Ovary (tissue), 9 donors: Measurements from ENCODE around the gene ITPR2. TPM values are rescaled to one million over a fixed set of nuclear protein-coding genes. Genes with fewer than 3 reads are reported as not detected.

ENCODE experiments used
- DNase-seq, 5 donors: peaks; one replicate each; pipeline ENCODE4 v3.0.0-alpha.2; 2019 to 2020
- H3K27ac ChIP-seq, 2 donors: fragments of 200-600 bp; one replicate each; pipeline versions ENCODE4 v1.5.1 to v1.8.0; 2019 to 2022
- H3K27me3 ChIP-seq: fragments of 200-600 bp; one replicate; pipeline ENCODE4 v1.8.0; 2022
- H3K36me3 ChIP-seq: fragments of 200-600 bp; sonication (generic); one replicate; pipeline ENCODE4 v1.5.1; 2019
- H3K4me1 ChIP-seq: one replicate; pipeline ENCODE4 v1.8.1; 2013; ENCODE audit warnings: mild to moderate bottlenecking, moderate library complexity; ENCODE audit not compliant: insufficient read depth
- H3K4me3 ChIP-seq: fragments of 200-600 bp; sonication (generic); one replicate; pipeline ENCODE4 v1.5.1; 2017
- H3K9me3 ChIP-seq, 2 donors: fragments of 200-600 bp in 1 of 2; sonication (generic) in 1 of 2; one replicate each; pipeline versions ENCODE4 v1.5.1 to v1.8.1; 2013 to 2019; ENCODE audit warnings: mild to moderate bottlenecking in 1 of 2, moderate library complexity in 1 of 2
- CTCF ChIP-seq, 3 donors: fragments of 450-650 bp in 2 of 3; fragments of 200-600 bp in 1 of 3; IDR thresholded peaks; one replicate each; pipeline versions ENCODE4 v1.5.1 to v1.8.0; 2016 to 2022; ENCODE audit warnings: antibody characterized with exemption in 3 of 3, mild to moderate bottlenecking in 1 of 3
- EP300 ChIP-seq: sonication (generic); formaldehyde crosslinking; IDR thresholded peaks from one replicate; pipeline ENCODE4 v1.6.1; 2017; ENCODE audit warnings: antibody characterized with exemption
- POLR2A ChIP-seq: fragments of 450-650 bp; IDR thresholded peaks from one replicate; pipeline ENCODE4 v1.6.1; 2017; ENCODE audit warnings: antibody characterized with exemption, mild to moderate bottlenecking, moderate library complexity
- WGBS, 3 donors: extraction: QIAGEN DNeasy Blood & Tissue Kit in 1 of 3; methylation state at CpG; one replicate each; pipeline versions ENCODE4 v1.1.5 to v1.1.7; 2013 to 2017; 5-methylcytosine and 5-hydroxymethylcytosine counted together
- intact Hi-C, 4 donors: fragments of 100-400 bp; cut with DNase I; formaldehyde crosslinking; loops; one replicate each; pipeline versions ENCODE4 v1.11.0 to v1.15.1; 2022 to 2023
- polyA plus RNA-seq, 2 donors: library from polyadenylated mRNA; stranded (reverse); fragments of 200-250 nt in 1 of 2; fragments of 350-450 nt in 1 of 2; fragmentation: Illumina TruSeq in 1 of 2; extraction: RNeasy Lipid Tissue Mini Kit (QIAGEN cat#74804) in 1 of 2; gene quantifications; one replicate each; pipeline ENCODE4 v1.2.3, GENCODE V29; 2013 to 2014
- total RNA-seq, 7 donors: library from RNA; depleted of rRNA in 2 of 7; stranded (reverse); fragments of >200 nt in 2 of 7; fragmentation: NEBNext Ultra II Directional in 3 of 7; extraction: Animal tissue kit (Norgen Biotek cat#: 25700) in 3 of 7; gene quantifications; one replicate each; pipeline versions ENCODE4 v1.1.0 to v1.2.4, GENCODE V29; 2016 to 2023
- donor health status: DM: no; HTN: no; CAD: no; lungs with moderate emphysema.
- donor health status: DM: no; HTN: no; CAD: no.
- donor health status: Bipolar disorder and iron deficiency.
- donor health status: DM: yes; HTN: yes; CAD: no.
- donor health status: DM: no; HTN: no; CAD: no.
- donor health status: DM: yes; HTN: yes; CAD: no.

The ITPR2 gene
- total and polyA plus RNA-seq, 9 donors: 5.9 to 51.1 (median 32.9) TPM

- no peak for DNase-seq
- no peaks in the 10 kb centered on the region for H3K27me3 ChIP-seq
- 70 to 80% (median 77%) methylated on average over 3 of the region's 3 CpGs for WGBS, 3 donors
- H3K36me3 ChIP-seq: no peaks in the 10 kb centered on the region
- TF ChIP-seq POLR2A (no peak), EP300 (no peak), CTCF (IDR thresholded peaks at IDR 0.05) (no peak)
- no peak overlapping the region for H3K27ac ChIP-seq
- no peaks in the 10 kb centered on the region for H3K9me3 ChIP-seq
- intact Hi-C loops: no loop called here
- H3K4me3 ChIP-seq: no peak overlapping the region
- H3K4me1 ChIP-seq: no peaks in the 10 kb centered on the region
These were observed 295.3 kb downstream of the ITPR2 start for GRCh38 chr12:26537651-26538050.

- Histone ChIP-seq H3K4me1 (no peaks in the 10 kb centered on the region), H3K27ac (no peak overlapping the region), H3K4me3 (no peak overlapping the region), H3K27me3 (no peaks in the 10 kb centered on the region), H3K36me3 (no peaks in the 10 kb centered on the region), H3K9me3 (no peaks in the 10 kb centered on the region)
- TF ChIP-seq CTCF (IDR thresholded peaks at IDR 0.05) (no peak), POLR2A (no peak), EP300 (no peak)
- intact Hi-C loops: no loop called here
- no peak for DNase-seq
- WGBS, 3 donors: 95 to 99% (median 97%) methylated on average over 2 of the region's 2 CpGs
These were observed 295.9 kb downstream of the ITPR2 start for GRCh38 chr12:26537126-26537525.

GRCh38 chr12:26535826-26536225 is 297.2 kb downstream of the ITPR2 start:
- no peak for TF ChIP-seq CTCF (IDR thresholded peaks at IDR 0.05)
- TF ChIP-seq POLR2A: no peak
- TF ChIP-seq EP300: no peak
- H3K4me3 ChIP-seq: no peak overlapping the region
- no peak overlapping the region for H3K27ac ChIP-seq
- H3K36me3 ChIP-seq: no peaks in the 10 kb centered on the region
- DNase-seq: no peak
- H3K27me3 ChIP-seq: no peaks in the 10 kb centered on the region
- H3K9me3 ChIP-seq: no peaks in the 10 kb centered on the region
- intact Hi-C loops: no loop called here
- WGBS, 3 donors: 91 to 93% (median 93%) methylated on average over 4 of the region's 4 CpGs
- no peaks in the 10 kb centered on the region for H3K4me1 ChIP-seq

- Histone ChIP-seq H3K9me3 (no peaks in the 10 kb centered on the region), H3K4me1 (no peaks in the 10 kb centered on the region), H3K4me3 (no peak overlapping the region), H3K27ac (no peak overlapping the region), H3K36me3 (no peaks in the 10 kb centered on the region), H3K27me3 (no peaks in the 10 kb centered on the region)
- WGBS, 3 donors: 92 to 97% (median 93%) methylated on average over 3 of the region's 3 CpGs
- intact Hi-C loops: no loop called here
- TF ChIP-seq EP300: no peak
- no peak for DNase-seq
These were observed 298.9 kb downstream of the ITPR2 start for GRCh38 chr12:26534071-26534470.

GRCh38 chr12:26533211-26533610 is 299.8 kb downstream of the ITPR2 start:
- Histone ChIP-seq H3K9me3 (no peaks in the 10 kb centered on the region), H3K36me3 (no peaks in the 10 kb centered on the region), H3K27me3 (no peaks in the 10 kb centered on the region), H3K27ac (no peak overlapping the region), H3K4me3 (no peak overlapping the region), H3K4me1 (no peaks in the 10 kb centered on the region)
- intact Hi-C loops: no loop called here
- no peak for DNase-seq
- WGBS, 3 donors: 95 to 97% (median 96%) methylated on average over 3 of the region's 3 CpGs
- TF ChIP-seq CTCF (IDR thresholded peaks at IDR 0.05): no peak
- TF ChIP-seq POLR2A: no peak
- TF ChIP-seq EP300: no peak
